ENCODE results near the gene ZBTB7B.

GRCh38 chr1:155032886-155033285 lies 30.3 kb downstream of the ZBTB7B start:
- TF ChIP-seq CTCF (IDR thresholded peaks at IDR 0.05) (no peak), POLR2AphosphoS5 (IDR thresholded peaks at IDR 0.05) (no peak)
